Uterus (tissue), 2 donors: ENCODE results near the gene IRF5.

ENCODE experiments used
- CTCF ChIP-seq, 4 experiments: fragments of 200-600 bp in 2 of 4; fragments of 450-650 bp in 2 of 4; sonication (generic) in 2 of 4; IDR thresholded peaks; one replicate each; pipeline ENCODE4 v1.5.1; 2016 to 2019; ENCODE audit warnings: antibody characterized with exemption in 4 of 4, mild to moderate bottlenecking in 2 of 4, moderate library complexity in 1 of 4
- POLR2A ChIP-seq, 2 donors: fragments of 450-650 bp; IDR thresholded peaks; one replicate each; pipeline ENCODE4 v1.6.1; 2016; ENCODE audit warnings: antibody characterized with exemption in 2 of 2, mild to moderate bottlenecking in 1 of 2, moderate library complexity in 1 of 2

- TF ChIP-seq CTCF (IDR thresholded peaks at IDR 0.05) (no peak), POLR2A (IDR thresholded peaks at IDR 0.05) (no peak)
Measured at GRCh38 chr7:128938544-128939074, 882 bp downstream of the IRF5 start.
